ENCODE data around the gene GRIK4. TPM values are rescaled to one million over a fixed set of nuclear protein-coding genes. Genes with fewer than 3 reads are reported as not detected.

The GRIK4 gene
- total RNA-seq, 1 experiment from 2014 or later = not detected

DNA sequence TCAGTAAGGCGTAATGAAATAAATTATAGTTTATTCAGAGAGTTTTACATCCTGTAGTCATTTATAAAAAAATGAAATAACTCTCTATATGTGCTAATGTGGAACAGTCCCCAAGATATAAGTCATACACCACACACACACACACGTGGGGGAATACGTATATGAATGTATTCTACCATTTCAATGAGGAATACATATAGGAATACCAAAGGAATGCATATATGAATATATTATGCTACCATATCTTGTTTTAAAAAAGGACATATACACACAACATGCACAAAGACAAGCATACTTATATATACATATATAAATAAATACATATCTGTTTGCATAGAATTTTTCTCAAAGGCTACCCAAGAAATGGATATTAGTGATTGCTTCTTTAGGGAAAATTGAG lies 39.6 kb upstream of the GRIK4 start:
- H3K9ac ChIP-seq (ENCODE audit: low read length) = no peak overlapping the region
- intact Hi-C loops (cut with micrococcal nuclease) = no loop called here
- no peak overlapping the region for H3K4me3 ChIP-seq (ENCODE audit: low read length)
- TF ChIP-seq EZH2 (IDR thresholded peaks at IDR 0.05; ENCODE audit: low read length, unreplicated experiment) = no peak
- no peak for TF ChIP-seq EZH2phosphoT487 (IDR thresholded peaks at IDR 0.05; ENCODE audit: borderline replicate concordance, low read length)
- TF ChIP-seq, protein P1, sequence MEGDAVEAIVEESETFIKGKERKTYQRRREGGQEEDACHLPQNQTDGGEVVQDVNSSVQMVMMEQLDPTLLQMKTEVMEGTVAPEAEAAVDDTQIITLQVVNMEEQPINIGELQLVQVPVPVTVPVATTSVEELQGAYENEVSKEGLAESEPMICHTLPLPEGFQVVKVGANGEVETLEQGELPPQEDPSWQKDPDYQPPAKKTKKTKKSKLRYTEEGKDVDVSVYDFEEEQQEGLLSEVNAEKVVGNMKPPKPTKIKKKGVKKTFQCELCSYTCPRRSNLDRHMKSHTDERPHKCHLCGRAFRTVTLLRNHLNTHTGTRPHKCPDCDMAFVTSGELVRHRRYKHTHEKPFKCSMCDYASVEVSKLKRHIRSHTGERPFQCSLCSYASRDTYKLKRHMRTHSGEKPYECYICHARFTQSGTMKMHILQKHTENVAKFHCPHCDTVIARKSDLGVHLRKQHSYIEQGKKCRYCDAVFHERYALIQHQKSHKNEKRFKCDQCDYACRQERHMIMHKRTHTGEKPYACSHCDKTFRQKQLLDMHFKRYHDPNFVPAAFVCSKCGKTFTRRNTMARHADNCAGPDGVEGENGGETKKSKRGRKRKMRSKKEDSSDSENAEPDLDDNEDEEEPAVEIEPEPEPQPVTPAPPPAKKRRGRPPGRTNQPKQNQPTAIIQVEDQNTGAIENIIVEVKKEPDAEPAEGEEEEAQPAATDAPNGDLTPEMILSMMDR (conservative IDR thresholded peaks at IDR 0.05; ENCODE audit: low read depth, low read length) = no peak
- no peaks in the 10 kb centered on the region for H3K79me2 ChIP-seq (ENCODE audit: low read length)
- POLR2A ChIA-PET (ENCODE audit: unreplicated experiment) = interaction anchor here (0.6 kb wide), 1 partner anchor 1472 kb away, joined by 4 read pairs; no protein-coding TSS in a partner anchor
- no peaks in the 10 kb centered on the region for H3K9me2 ChIP-seq (replicated peaks; ENCODE audit: low read length)
- no peaks in the 10 kb centered on the region for H3K27me3 ChIP-seq (ENCODE audit: low read length)
- no peaks in the 10 kb centered on the region for H3K9me3 ChIP-seq (ENCODE audit: low read length)
- no peak overlapping the region for H2AFZ ChIP-seq (ENCODE audit: low read length)
- H3K4me2 ChIP-seq (ENCODE audit: low read length) = no peak overlapping the region
- peaks cover 25% of the 10 kb centered on the region for H3K36me3 ChIP-seq (ENCODE audit: low read depth, low read length)
- H4K20me1 ChIP-seq (ENCODE audit: low read length) = no peaks in the 10 kb centered on the region
- no peak for ATAC-seq
- no peak overlapping the region for H3K27ac ChIP-seq (ENCODE audit: low read length)
- CTCF ChIA-PET = no interaction called here
- BruUV-seq (replicated peaks) = no TSS peak
- H3F3A ChIP-seq (ENCODE audit: low read length, unreplicated experiment) = peaks cover 2% of the 10 kb centered on the region
- DNase-seq = no peak
- H3K4me1 ChIP-seq (ENCODE audit: insufficient read depth, low read length) = peaks cover 5% of the 10 kb centered on the region

DNA sequence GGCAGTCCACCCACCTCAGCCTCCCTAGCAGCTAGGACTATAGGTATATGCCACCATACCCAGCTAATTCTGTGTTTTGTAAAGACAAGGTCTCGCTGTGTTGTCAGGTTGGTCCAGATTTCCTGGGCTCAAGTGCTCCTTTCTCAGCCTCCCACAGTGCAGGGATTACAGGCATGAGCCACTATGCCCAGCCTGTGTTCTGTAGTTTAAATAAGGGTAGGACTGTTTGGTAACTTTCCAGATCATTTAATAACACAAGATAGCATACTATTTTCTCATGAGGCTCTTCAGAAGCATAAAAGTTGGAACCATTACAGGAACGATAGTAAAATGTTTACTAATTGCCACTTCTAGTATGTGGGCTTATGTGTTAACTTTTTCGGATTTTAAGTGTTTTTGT lies 38.0 kb upstream of the GRIK4 start:
- no peaks in the 10 kb centered on the region for H3F3A ChIP-seq (ENCODE audit: low read length, unreplicated experiment)
- H3K4me1 ChIP-seq (ENCODE audit: insufficient read depth, low read length) = no peaks in the 10 kb centered on the region
- no peaks in the 10 kb centered on the region for H3K9me2 ChIP-seq (replicated peaks; ENCODE audit: low read length)
- ATAC-seq = no peak
- intact Hi-C loops (cut with micrococcal nuclease) = no loop called here
- CTCF ChIA-PET = no interaction called here
- no peak overlapping the region for H3K27ac ChIP-seq (ENCODE audit: low read length)
- BruUV-seq (replicated peaks) = no TSS peak
- H3K9ac ChIP-seq (ENCODE audit: low read length) = no peak overlapping the region
- no peak overlapping the region for H2AFZ ChIP-seq (ENCODE audit: low read length)
- no peaks in the 10 kb centered on the region for H3K9me3 ChIP-seq (ENCODE audit: low read length)
- H3K4me3 ChIP-seq (ENCODE audit: low read length) = no peak overlapping the region
- no peaks in the 10 kb centered on the region for H4K20me1 ChIP-seq (ENCODE audit: low read length)
- POLR2A ChIA-PET (ENCODE audit: unreplicated experiment) = no interaction called here
- peaks cover 18% of the 10 kb centered on the region for H3K36me3 ChIP-seq (ENCODE audit: low read depth, low read length)
- H3K27me3 ChIP-seq (ENCODE audit: low read length) = no peaks in the 10 kb centered on the region
- DNase-seq = no peak
- H3K79me2 ChIP-seq (ENCODE audit: low read length) = no peaks in the 10 kb centered on the region
- TF ChIP-seq EZH2phosphoT487 (IDR thresholded peaks at IDR 0.05; ENCODE audit: borderline replicate concordance, low read length) = no peak
- TF ChIP-seq, protein P1 (conservative IDR thresholded peaks at IDR 0.05; ENCODE audit: low read depth, low read length) = no peak
- no peak for TF ChIP-seq EZH2 (IDR thresholded peaks at IDR 0.05; ENCODE audit: low read length, unreplicated experiment)
- no peak overlapping the region for H3K4me2 ChIP-seq (ENCODE audit: low read length)

DNA sequence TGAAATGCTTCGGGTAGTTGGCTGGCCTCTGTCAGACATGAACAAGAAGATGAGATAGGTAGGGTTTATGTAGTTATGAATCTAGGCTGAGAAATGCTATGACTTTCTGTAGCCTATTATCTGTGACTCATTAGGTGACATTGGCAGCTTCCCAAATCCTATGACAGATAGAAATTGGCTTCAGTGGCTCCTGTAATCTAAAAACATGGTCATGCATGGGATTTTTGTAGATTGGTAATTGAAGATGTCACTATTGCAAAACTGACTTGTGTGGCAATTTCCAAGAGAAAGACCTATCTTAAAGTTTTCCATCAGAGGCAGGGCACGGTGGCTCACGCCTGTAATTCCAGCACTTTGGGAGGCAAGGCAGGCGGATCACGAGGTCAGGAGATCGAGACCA lies 29.4 kb upstream of the GRIK4 start:
- no peaks in the 10 kb centered on the region for H3K9me2 ChIP-seq (replicated peaks; ENCODE audit: low read length)
- no peak overlapping the region for H3K9ac ChIP-seq (ENCODE audit: low read length)
- peak; percentile 48; the same call in 1 of the 2 replicates for ATAC-seq
- H3K4me3 ChIP-seq (ENCODE audit: low read length) = no peak overlapping the region
- intact Hi-C loops (cut with micrococcal nuclease) = loop anchor here (5.0 kb wide), 1 partner anchor 145 kb away; the partner anchor contains the start of gene ARHGEF12
- H3K9me3 ChIP-seq (ENCODE audit: low read length) = no peaks in the 10 kb centered on the region
- H3K79me2 ChIP-seq (ENCODE audit: low read length) = no peaks in the 10 kb centered on the region
- ChIA-PET POLR2A (ENCODE audit: unreplicated experiment) (no interaction called here), CTCF (no interaction called here)
- H3K27me3 ChIP-seq (ENCODE audit: low read length) = no peaks in the 10 kb centered on the region
- H3K27ac ChIP-seq (ENCODE audit: low read length) = no peak overlapping the region
- TF ChIP-seq EZH2phosphoT487 (IDR thresholded peaks at IDR 0.05; ENCODE audit: borderline replicate concordance, low read length) = no peak
- no peak for TF ChIP-seq EZH2 (IDR thresholded peaks at IDR 0.05; ENCODE audit: low read length, unreplicated experiment)
- TF ChIP-seq, protein P1 (conservative IDR thresholded peaks at IDR 0.05; ENCODE audit: low read depth, low read length) = no peak
- H3K4me1 ChIP-seq (ENCODE audit: insufficient read depth, low read length) = no peaks in the 10 kb centered on the region
- no TSS peak for BruUV-seq (replicated peaks)
- H3F3A ChIP-seq (ENCODE audit: low read length, unreplicated experiment) = no peaks in the 10 kb centered on the region
- no peak overlapping the region for H2AFZ ChIP-seq (ENCODE audit: low read length)
- DNase-seq = peak; percentile 65
- no peaks in the 10 kb centered on the region for H4K20me1 ChIP-seq (ENCODE audit: low read length)
- no peak overlapping the region for H3K4me2 ChIP-seq (ENCODE audit: low read length)
- peaks cover 13% of the 10 kb centered on the region for H3K36me3 ChIP-seq (ENCODE audit: low read depth, low read length)

Measured in PC-3 (cell line).